Activated CD4-positive, CD25-positive, alpha-beta regulatory T cell treated with anti-CD3 and anti-CD28 coated beads, Interleukin-2, amount 50 U/mL, for 72 hours (primary cell): ENCODE measurements around the gene C7orf33.

Experiments
- DNase-seq: peaks from one replicate; pipeline ENCODE4 v3.0.0; 2021

The C7orf33 gene

DNA sequence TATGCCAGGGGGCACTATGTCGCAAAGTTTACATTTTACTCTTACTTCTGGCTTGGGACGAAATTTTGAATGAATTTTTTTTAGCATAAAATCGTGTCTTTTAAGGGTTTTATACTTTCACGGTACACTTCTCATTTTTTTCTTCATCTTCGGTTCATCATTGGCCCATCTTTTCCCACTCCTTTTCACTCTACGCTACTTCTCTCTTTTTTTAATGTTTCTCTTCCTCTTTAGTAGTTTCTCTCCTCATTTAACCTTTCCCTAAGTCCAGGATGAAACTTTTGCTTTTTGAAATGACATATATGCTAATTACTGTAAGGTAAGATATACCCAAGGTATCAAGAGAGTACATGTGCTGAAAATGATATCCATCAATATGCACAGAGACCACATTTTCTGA, 39.5 kb downstream of the C7orf33 start:
- no peak for DNase-seq

DNA sequence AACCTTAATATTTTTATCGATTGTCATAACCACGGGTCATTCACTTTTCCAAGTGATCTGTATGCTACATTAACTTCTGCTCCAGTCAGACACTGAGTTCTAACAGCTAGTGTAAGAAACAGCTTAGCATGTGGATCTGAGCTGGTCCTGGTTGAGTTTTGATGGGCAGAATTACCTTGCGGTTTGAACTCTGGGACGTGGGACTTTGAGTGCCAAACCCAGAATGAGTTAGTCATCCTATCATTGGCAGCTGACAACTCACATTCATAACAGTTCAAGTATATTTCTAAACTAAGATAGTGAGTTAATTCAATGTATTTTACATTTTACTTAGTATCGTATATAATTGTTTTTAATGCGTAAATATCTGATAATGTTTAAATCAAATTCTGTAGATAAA, 43.2 kb downstream of the C7orf33 start:
- no peak for DNase-seq

DNA sequence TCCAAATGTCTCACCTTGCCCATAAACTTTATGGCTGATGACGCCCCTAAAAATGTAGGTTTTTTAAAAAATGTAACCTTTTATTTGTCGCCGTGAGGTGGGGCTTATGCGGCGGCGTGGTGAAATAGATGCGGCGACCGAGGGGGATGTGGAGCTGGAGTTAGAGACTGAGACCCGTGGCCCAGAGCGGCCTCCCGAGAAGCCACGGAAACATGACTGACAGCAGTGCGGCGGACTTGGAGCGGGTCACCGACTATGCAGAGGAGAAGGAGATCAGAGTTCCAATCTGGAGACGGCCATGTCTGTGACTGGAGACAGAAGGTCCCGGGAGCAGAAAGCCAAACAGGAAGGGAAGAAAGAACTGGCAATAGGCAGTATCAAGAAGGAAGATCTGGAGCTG, 46.5 kb downstream of the C7orf33 start:
- DNase-seq, result no peak

DNA sequence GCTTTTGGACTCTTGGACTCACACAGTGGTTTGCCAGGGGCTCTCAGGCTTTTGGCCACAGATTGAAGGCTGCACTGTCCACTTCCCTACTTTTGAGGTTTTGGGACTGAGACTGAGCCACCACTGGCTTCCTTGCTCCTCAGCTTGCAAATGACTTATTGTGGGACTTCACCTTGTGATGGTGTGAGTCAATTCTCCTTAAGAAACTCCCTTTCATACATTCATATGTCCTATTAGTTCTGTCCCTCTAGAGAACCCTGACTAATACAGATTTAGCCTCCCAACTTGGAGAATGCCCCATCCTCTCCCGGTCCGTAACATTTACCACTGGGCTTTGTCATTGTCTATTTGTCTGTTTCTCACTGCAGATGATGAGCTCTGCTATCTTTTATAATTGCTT, 55.3 kb downstream of the C7orf33 start:
- no peak for DNase-seq

DNA sequence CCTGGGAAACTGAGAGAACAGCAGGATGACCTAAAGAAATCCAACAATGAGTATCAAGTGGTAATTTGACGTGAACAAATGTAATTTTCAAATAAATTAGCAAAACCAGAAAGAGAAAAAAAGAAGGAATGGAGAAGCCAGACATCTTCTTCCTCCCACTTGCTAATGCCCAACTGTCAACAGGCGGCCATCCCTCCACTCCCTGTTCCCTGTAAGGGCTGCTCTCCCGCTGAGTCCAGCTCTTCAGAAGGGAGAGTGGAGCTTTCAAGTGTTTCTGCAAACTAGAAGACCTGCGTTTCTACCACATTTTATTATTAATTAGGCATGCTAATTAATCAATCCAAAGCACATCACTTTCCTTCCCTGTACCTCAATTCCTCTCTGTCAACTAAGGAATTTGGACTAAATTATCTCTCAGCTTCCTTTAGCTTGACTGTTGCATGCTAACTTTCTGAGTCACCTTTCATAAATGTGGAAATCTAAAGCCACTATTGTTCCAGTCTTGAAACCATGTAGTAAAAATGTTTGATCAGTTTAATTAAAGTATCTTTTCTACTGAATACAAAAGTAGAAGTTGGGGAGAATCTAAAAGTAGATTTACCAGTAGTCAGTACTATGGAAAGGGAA, 59.8 kb downstream of the C7orf33 start:
- DNase-seq, result no peak

DNA sequence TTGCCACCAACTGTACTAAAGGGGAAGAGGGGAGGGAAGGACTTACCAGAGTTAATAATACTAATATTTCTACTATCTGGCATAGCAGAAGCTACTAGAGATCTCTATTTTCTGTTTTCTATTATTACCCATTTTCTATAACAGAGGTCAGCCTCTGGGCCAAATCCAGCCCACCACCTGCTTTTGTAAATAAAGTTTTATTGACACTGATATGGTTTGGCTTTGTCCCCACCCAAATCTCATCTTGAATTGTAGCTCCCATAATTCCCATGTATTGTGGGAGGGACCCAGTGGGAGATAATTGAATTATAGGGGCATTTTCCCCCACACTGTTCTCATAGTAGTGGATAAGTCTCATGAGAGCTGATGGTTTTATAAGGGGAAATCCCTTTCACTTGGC, 62.2 kb downstream of the C7orf33 start:
- no peak for DNase-seq

DNA sequence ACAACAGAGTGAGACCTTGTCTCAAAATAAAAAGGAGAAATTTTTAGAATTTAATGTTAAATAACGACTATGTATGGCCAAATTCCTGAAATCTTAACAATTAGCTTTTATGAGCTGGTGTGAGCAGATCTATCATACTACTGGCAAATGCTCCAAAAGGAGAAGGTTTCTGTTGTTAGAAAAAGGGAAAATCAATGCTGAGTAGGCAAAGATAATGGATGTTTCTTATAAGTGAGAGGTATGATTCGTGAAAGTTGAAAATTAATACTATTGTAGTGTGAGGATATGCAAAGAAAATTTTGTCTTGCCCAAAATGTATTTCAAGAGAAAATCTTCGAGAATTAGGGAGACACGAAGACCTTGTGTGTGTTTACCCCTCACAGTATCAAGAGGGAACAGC, 67.4 kb downstream of the C7orf33 start:
- DNase-seq, result no peak

DNA sequence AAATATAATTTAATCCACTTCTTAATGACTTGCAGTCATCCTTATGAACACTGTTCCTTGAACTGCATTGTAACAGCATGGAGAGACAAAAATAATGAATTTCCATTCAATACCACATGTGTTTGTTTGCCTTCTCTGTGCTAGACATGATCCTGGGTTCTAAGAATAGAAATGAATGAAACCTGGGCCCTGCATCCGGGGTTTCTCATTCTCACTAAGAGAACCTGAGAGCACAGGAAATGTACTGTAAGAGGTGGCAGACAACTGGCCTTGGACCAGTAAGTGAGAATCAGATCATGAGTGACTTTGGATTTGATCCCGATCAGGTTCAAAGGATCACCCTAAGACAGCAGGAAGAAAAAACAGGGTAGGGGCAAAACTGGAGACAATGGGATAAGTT, 70.9 kb downstream of the C7orf33 start:
- no peak for DNase-seq

DNA sequence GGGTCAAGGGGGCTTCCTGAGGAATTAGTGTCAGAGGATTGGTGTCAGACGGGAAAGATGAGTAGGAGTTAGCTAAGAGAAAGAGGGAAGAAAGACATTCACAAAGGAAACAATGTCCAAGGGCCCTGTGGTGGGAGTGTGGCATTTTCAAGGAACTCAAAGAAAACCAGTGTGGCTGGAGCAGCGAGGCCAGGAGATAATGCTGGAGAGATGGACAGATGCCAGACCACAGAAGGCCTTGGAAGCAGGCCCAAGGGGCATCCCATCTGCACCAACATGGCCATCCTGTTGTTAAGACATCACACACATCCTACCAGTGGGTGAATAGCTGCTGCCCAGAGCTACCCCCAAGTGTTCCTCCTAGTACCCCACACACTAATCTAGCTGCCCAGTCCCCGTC, 72.1 kb downstream of the C7orf33 start:
- no peak for DNase-seq

DNA sequence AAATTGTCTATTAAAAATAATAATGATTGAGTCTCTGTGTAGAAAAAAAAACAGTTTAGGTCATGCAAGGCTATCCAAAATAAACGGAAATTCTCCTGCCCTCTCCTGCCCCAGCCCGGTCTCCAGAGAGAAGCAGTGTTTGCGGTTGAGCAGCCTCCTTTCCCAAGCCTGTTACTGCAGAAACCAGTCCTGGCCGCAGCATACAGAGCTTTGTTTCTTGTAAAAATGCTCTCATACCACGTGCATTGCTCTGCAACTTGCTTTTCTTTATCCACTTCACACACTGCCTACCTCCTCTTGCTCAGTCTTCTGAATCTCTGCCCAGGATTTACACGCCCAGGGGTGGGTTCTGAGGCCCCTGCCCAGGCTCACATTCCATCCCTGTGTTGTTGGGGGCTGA, 73.8 kb downstream of the C7orf33 start:
- DNase-seq, result no peak

DNA sequence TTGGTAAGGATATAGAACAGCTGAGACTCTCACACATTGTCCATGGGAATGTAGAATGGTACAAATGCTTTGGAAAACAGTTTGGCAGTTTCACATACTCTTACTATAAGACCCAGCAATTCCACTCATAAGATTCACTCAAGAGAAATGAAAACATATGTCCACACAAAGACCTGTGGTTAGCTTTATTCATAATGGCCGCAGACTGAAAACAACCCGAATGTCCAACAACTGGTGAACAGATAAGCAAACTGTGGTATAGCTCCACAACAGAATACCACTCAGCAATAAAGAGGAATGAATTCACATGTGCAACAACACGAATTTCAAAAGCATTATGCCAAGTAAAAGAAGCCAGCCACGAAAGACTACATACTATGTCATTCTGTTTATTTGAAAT, 74.7 kb downstream of the C7orf33 start:
- no peak for DNase-seq
